ENCODE data around the gene C1QC.
A peak's percentile ranks its signal among the peaks of the same experiment; 100 is the strongest.
"Not testable (repeated sequence)": the region's sequence is repeated elsewhere in the genome, so short reads cannot be mapped to it uniquely, and the experiment has no call there.

Gene C1QC

GRCh38 chr1:22651941-22652856 lies 8.8 kb downstream of the C1QC start:
- no peak for DNase-seq

DNA sequence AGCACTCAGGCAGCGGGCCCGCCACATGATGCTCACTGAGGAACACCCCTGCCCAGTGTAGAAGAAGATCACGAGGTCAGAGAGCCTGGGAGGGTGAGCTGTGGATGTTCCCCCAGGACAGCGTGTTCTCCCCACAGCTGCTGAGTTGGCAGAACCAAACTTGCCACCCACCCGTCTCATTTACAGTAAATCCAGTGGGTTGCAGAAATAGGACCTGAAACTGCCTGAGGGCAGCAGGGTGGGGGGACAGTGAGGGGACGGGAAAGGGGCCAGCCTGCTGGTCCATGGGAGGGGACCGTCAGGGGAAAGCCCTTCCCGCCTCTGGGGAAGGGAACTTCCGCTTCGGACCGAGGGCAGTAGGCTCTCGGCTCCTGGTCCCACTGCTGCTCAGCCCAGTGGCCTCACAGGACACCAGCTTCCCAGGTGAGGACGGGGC lies 9.5 kb downstream of the C1QC start, which contains the start of gene C1QB:
TSS of gene C1QB (plus strand) at position 356 of the 436 bp plus-strand sequence. CDS start 6,227 bp downstream, outside the sequence.
- DNase-seq = no peak

DNA sequence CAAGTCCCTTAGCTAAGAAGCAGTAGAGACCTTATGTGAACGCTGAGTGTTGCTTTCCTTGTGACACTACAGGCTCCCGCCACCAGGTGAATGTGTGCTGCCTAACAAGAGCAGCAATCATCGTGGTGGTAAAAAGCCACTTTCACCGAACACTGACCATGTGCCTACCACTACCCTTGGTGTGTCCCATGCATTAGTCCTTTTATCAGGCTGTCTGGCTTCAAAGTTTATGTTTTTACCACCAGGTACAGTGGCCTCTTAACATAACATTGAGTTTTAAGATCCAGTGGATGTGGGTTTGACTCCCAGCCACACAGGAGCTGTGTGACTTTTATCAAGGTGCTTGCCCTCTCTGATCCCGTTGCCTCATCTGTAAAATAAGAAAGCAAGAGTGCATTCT lies 11.3 kb downstream of the C1QC start:
- DNase-seq = no peak

DNA sequence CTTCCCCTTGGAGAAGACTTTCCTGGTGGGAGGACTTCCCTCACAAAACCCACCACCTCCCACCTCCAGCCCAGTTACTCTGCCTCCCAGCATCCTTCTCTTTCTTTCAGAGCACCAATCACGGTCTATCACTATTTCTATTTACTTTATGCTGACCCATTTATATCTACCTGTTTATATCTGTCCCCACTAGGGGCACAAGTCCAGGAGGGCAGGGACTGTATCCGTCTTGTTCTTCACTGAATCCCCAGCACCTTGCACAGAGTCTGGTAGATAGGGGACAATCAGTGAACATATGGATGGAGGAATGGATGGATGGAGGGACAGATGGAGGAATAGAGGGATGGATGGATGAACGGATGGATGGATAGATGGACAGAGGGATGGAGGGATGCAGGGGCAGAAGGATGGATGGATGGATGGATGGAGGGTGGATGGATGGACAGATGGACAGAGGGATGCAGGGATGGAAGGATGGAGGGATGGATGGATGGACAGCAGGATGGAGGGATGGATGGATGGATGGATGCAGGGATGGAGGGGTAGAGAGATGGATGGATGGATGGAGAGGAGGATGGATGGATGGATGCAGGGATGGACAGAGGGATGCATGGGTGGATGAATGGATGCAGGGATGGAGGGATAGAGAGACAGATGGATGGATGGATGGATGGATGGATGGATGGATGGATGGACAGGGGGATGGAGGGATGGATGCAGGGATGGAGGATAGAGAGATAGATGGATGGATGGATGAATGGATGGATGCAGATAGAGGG lies 15.1 kb downstream of the C1QC start:
- DNase-seq = no peak

DNA sequence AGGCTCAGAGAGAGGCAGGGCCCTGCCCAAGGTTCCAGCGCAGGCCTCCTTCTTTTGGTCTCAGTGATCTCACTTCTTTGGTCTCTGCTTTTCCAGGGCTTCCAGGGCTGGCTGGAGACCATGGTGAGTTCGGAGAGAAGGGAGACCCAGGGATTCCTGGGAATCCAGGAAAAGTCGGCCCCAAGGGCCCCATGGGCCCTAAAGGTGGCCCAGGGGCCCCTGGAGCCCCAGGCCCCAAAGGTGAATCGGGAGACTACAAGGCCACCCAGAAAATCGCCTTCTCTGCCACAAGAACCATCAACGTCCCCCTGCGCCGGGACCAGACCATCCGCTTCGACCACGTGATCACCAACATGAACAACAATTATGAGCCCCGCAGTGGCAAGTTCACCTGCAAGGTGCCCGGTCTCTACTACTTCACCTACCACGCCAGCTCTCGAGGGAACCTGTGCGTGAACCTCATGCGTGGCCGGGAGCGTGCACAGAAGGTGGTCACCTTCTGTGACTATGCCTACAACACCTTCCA lies 17.3 kb downstream of the C1QC start:
- no peak for DNase-seq

GRCh38 chr1:22661880-22662279 lies 18.4 kb downstream of the C1QC start:
- DNase-seq = no peak

GRCh38 chr1:22662318-22662717 lies 18.9 kb downstream of the C1QC start:
- DNase-seq = peak; percentile 10

GRCh38 chr1:22662986-22663408 lies 19.6 kb downstream of the C1QC start:
- no peak for DNase-seq

GRCh38 chr1:22665752-22666151 lies 22.3 kb downstream of the C1QC start:
- no peak for DNase-seq

- no peak for DNase-seq
Measured at GRCh38 chr1:22666412-22666811, 23.0 kb downstream of the C1QC start.

GRCh38 chr1:22668840-22669239 lies 25.4 kb downstream of the C1QC start:
- DNase-seq = not testable (repeated sequence)

DNA sequence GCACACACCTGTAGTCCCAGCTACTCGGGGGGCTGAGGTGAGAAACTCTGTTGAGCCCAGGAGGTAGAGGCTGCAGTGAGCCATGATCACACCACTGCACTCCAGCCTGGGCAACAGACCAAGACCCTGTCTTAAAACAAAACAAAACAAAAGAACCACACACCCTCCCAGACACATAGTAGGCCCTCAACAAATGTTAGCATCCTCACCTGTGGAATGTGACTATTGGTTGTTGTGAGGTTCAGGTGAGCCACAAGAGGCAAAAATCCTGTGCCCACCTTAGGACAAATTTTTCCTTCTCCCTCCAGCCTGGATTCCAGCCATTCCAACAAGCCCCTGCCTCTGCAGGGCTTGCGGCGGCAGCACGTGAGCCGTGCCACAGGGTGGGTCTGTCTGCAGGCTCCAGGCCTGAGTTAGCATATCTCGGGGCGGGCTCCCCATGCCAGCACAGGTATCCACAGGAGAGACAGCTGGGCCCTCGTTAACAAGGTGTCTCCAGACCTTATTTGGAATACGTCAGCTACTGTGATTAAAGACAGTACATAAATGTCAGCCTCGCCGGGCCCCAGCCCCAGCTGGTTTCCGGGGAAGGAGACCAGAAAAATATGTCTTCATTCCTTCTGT lies 27.0 kb downstream of the C1QC start:
- no peak for DNase-seq

GRCh38 chr1:22671999-22672398 lies 28.6 kb downstream of the C1QC start:
- no peak for DNase-seq

DNA sequence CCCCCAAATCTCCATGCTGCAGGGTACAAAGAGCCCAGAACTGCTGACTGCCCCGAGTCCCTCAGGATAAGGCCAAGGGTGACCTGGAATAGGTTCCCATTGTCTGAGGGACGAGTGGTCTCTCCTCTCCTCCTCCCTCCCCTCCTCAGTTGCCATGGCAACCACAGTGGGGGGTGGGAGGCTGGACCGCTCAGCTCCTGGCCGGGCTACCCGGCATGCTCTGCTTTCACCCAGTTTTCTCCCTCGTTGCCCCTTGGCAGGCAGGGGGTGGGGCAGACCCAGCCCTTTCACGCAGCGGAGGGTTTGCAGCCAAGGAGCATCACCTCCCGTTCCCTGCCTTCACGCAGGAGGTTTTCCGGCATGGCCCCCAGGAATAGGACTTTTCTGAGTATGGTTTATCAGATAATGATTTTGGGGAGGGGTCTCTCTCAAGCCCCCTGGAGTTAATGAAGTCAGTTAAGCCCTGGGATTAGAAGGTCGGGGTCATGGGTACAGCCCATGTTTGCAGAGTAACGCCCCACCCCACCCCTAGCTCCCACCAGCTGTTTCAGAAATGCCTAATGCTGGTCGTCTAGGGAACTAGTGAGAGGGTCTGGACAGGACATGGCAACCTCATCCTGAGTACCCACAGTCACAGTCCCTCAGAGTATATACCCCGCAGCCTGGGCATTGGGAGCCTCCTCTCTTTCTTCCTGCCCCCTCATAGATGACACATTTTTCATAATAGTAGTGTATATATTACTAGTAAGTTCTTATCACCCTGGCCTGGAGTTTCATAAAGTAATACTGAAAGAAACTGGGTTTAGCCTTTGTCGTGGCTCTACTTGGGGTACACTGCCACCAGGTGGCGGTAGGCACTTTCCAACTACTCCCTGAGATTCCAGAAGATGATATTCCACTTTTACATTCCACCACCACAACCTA lies 30.3 kb downstream of the C1QC start:
- DNase-seq = peak; percentile 23

GRCh38 chr1:22674410-22674749 lies 30.9 kb downstream of the C1QC start:
- no peak for DNase-seq

GRCh38 chr1:22676151-22676550 lies 32.7 kb downstream of the C1QC start:
- DNase-seq = not testable (repeated sequence)

- DNase-seq = no peak
Measured at GRCh38 chr1:22676916-22677583, 33.6 kb downstream of the C1QC start.

DNA sequence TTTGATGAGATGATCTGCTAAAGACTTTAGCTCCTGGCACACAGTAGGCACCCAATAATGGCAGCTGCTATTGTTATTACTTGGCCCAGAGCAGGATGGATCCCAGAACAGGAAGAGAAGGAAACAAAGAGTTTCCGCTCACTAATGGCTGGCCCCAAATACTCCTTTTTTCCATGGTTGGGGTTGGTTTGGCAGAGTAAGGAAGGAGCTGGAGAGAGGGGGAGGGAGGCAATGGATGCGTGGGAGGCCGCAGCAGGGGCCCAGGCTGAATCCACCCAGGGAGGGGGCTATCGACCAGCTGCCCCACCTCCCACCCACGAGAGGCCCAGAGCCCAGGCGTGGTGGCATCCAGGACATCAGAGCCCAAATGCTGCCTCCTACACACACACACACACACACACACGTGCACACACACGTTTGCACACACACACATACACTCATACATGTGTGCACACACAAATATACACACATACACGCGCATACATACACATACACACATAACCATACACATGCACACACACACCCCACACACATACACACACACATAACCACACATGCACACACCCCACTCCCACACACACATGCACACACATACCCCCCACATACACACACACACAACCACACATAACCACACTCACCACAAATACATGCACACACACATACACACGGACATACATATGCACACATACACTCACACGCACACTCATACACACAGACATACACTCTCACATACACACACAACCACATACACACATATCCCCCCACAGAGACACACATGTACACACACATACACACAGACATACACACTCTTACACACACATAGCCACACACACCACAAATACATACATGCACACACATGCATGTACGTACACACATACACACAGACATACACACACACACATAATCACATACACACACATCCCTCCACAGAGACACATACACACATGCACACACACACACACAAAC lies 34.8 kb downstream of the C1QC start:
- no peak for DNase-seq

- DNase-seq = no peak
Measured at GRCh38 chr1:22680726-22681125, 37.3 kb downstream of the C1QC start.
